ENCODE results near the gene DOK3. TPM values are rescaled to one million over a fixed set of nuclear protein-coding genes. Genes with fewer than 3 reads are reported as not detected.

The DOK3 gene
- total and polyA plus RNA-seq, 2 donors (not counting 3 experiments of a cell fraction or from before 2014, with no cell fraction given) = 4.8 to 5.3 TPM

GRCh38 chr5:177526791-177527190 lies 17.2 kb upstream of the DOK3 start:
- no peak for FAIRE-seq
- H3K9ac ChIP-seq (replicated peaks; ENCODE audit: extremely low read depth, insufficient read depth, low read length) = no peak overlapping the region
- no TSS peak for BruUV-seq (replicated peaks)
- no peaks in the 10 kb centered on the region for H4K20me1 ChIP-seq (replicated peaks; ENCODE audit: control insufficient read depth, extremely low read depth, insufficient read depth, low read length)
- POLR2A ChIA-PET = no interaction called here
- H3K4me2 ChIP-seq (ENCODE audit: insufficient read depth, low read length) = no peak overlapping the region
- CTCF ChIA-PET = no interaction called here
- H3K27me3 ChIP-seq (ENCODE audit: control insufficient read depth in 2 of 2, insufficient read depth in 2 of 2, low read length in 2 of 2) = no peaks in the 10 kb centered on the region
- H2AFZ ChIP-seq (ENCODE audit: low read depth, low read length) = no peak overlapping the region
- no peak overlapping the region for H3K4me3 ChIP-seq (replicated peaks in 1 of 3; ENCODE audit: insufficient read depth in 1 of 3, low read depth in 1 of 3, low read length in 3 of 3)
- no peaks in the 10 kb centered on the region for H3K4me1 ChIP-seq (ENCODE audit: control insufficient read depth, extremely low read depth, insufficient read depth, low read length)
- no peaks in the 10 kb centered on the region for H3K9me3 ChIP-seq (replicated peaks; ENCODE audit: control insufficient read depth, insufficient read depth, low read length)
- TF ChIP-seq GATA2 (IDR thresholded peaks at IDR 0.05; ENCODE audit: insufficient read depth, insufficient read length, low read depth, low read length) = no peak
- no peak for TF ChIP-seq JUN (IDR thresholded peaks at IDR 0.05; ENCODE audit: borderline replicate concordance, insufficient read depth, insufficient read length, low read depth)
- TF ChIP-seq POLR2A (IDR thresholded peaks at IDR 0.05; ENCODE audit: low read depth, low read length) = no peak
- no peak for TF ChIP-seq FOS (IDR thresholded peaks at IDR 0.05; ENCODE audit: borderline replicate concordance, insufficient read depth, low read length)
- no peak for TF ChIP-seq EZH2 (IDR thresholded peaks at IDR 0.05; ENCODE audit: borderline replicate concordance, low read depth, low read length, severe bottlenecking)
- TF ChIP-seq MYC (IDR thresholded peaks at IDR 0.05; ENCODE audit: low read depth, low read length) = no peak
- no peak for TF ChIP-seq CTCF (IDR thresholded peaks at IDR 0.05; ENCODE audit: extremely low read depth in 1 of 2, insufficient read depth in 1 of 2, low read depth in 1 of 2, low read length in 2 of 2)
- no peak for TF ChIP-seq POLR2AphosphoS5 (IDR thresholded peaks at IDR 0.05; ENCODE audit: insufficient read depth, low read depth, low read length)
- H3K79me2 ChIP-seq (ENCODE audit: control insufficient read depth, insufficient read depth, low read length) = no peaks in the 10 kb centered on the region
- dilution Hi-C loops (cut with MboI; ENCODE audit: extremely low pct_ligation_motif_present, low sequenced_read_pairs) (no loop called here), intact Hi-C loops (cut with micrococcal nuclease) (no loop called here)
- no peaks in the 10 kb centered on the region for H3K9me1 ChIP-seq (replicated peaks; ENCODE audit: control insufficient read depth, extremely low read depth, insufficient read depth, low read length)
- no peak overlapping the region for H3K27ac ChIP-seq (ENCODE audit: insufficient read depth, low read depth, low read length)
- no peak for DNase-seq (ENCODE audit: low read depth, low spot score)
- H3K36me3 ChIP-seq (ENCODE audit: control insufficient read depth in 2 of 2, extremely low read depth in 1 of 2, insufficient read depth in 2 of 2, low read length in 2 of 2) = peaks cover 15 to 66% of the 10 kb centered on the region in 2 experiments
